Transverse colon (tissue), 4 donors: ENCODE results near the gene CERK.

Experiments
- POLR2A ChIP-seq: fragments of 450-650 bp; IDR thresholded peaks from one replicate; pipeline ENCODE4 v1.6.1; 2016; ENCODE audit warnings: antibody characterized with exemption, mild to moderate bottlenecking, moderate library complexity
- POLR2AphosphoS5 ChIP-seq, 3 donors: sonication (generic); formaldehyde crosslinking; IDR thresholded peaks; one replicate each; pipeline ENCODE4 v1.6.1; 2016; ENCODE audit warnings: antibody characterized with exemption in 3 of 3
- TF ChIP-seq, protein P1 (sequence below), 5 experiments: fragments of 200-600 bp in 3 of 5; fragments of 450-650 bp in 2 of 5; sonication (generic) in 3 of 5; IDR thresholded peaks; 1 replicate in 2 of 5; 2 replicates in 3 of 5; pipeline ENCODE4 v1.5.1; 2016 to 2017; ENCODE audit warnings: antibody characterized with exemption in 5 of 5, inconsistent platforms in 3 of 5, mild to moderate bottlenecking in 2 of 5, moderate library complexity in 1 of 5

- TF ChIP-seq, protein P1, sequence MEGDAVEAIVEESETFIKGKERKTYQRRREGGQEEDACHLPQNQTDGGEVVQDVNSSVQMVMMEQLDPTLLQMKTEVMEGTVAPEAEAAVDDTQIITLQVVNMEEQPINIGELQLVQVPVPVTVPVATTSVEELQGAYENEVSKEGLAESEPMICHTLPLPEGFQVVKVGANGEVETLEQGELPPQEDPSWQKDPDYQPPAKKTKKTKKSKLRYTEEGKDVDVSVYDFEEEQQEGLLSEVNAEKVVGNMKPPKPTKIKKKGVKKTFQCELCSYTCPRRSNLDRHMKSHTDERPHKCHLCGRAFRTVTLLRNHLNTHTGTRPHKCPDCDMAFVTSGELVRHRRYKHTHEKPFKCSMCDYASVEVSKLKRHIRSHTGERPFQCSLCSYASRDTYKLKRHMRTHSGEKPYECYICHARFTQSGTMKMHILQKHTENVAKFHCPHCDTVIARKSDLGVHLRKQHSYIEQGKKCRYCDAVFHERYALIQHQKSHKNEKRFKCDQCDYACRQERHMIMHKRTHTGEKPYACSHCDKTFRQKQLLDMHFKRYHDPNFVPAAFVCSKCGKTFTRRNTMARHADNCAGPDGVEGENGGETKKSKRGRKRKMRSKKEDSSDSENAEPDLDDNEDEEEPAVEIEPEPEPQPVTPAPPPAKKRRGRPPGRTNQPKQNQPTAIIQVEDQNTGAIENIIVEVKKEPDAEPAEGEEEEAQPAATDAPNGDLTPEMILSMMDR (IDR thresholded peaks at IDR 0.05) = no peak
- TF ChIP-seq POLR2A (no peak), POLR2AphosphoS5 (IDR thresholded peaks at IDR 0.05) (no peak)
These were observed 712 bp downstream of the CERK start for GRCh38 chr22:46737105-46737975.
